Glomerular visceral epithelial cell (primary cell): Measurements from ENCODE around the gene ABR.
"Not testable (repeated sequence)": the region's sequence is repeated elsewhere in the genome, so short reads cannot be mapped to it uniquely, and the experiment has no call there.

Experiments used
- DNase-seq: peaks from one replicate; pipeline ENCODE4 v3.0.0-alpha.2; 2016; ENCODE audit errors: extremely low spot score

Gene ABR

DNA sequence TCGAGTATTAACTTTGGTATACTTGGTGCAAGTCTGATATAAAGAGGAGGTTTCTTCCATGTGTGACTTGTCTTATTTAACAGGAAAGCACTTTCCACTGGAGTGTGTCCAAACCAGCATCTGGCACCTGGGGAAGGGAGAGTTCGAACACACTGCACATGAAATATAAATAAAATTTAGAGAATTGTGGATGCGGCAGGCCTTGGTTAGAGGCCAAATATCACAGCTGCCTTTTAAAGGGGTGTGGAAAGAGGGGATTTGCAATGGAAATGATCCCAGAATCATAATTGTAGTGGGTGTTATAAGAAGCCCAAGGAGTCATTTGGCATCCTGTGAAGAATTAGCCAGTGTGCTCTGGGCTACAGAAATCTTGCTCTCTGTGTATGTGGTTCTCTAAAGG lies 195.9 kb downstream of the ABR start:
- no peak for DNase-seq

DNA sequence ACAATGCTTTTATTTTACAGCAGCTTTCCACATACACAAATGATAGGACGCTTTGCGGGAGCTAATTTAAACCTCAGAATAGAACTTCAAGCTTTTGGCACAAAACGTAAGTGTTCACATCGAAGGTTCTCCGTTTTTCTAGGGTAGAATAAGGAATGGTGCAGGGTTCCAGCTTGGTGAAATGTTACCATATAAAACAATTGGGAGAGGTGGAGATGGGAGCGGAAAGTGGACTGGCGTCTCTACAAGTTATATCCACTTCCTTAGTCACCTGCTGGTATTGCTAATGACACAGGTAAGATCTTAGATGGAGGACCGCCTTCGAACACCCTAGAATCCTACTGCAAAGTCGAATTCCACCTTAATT lies 198.5 kb downstream of the ABR start:
- DNase-seq = no peak

DNA sequence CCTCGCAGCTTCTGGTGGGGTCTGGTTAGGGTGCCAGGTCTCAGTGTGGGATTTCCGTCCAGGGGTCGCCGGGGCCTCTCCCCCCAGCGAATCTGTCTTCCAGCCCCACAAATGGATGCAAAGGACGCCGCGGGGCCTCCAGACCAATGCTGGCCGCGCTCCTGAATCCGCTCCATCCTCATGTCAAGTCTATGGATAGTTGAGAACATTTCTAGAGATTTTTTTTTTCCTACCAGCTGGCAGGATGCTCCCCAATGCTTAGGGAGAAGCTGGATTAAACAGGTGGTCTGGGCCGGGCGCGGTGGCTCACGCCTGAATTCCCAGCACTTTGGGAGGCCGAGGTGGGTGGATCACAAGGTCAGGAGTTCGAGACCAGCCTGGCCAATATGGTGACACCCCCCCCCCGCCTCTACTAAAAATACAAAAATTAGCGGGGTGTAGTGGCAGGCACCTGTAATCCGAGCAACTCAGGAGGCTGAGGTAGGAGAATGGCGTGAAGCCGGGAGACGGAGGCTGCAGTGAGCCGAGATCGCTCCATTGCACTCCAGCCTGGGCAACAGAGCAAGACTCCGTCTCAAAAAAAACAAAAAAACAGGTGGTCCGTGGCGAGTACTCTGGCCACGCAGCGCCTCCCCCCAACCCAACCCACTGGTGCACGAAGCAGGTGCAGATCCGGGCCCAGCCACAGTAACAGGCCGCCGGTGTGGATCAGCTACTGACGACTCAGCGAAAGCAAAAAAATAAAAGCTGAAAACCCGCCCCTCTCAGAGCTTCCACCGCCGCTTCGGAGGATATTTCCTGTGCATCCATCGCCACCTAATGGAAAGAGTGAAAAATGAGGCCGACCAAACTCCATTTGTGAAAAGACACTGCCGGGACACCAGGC lies 199.1 kb downstream of the ABR start:
- DNase-seq = peak; percentile 91

DNA sequence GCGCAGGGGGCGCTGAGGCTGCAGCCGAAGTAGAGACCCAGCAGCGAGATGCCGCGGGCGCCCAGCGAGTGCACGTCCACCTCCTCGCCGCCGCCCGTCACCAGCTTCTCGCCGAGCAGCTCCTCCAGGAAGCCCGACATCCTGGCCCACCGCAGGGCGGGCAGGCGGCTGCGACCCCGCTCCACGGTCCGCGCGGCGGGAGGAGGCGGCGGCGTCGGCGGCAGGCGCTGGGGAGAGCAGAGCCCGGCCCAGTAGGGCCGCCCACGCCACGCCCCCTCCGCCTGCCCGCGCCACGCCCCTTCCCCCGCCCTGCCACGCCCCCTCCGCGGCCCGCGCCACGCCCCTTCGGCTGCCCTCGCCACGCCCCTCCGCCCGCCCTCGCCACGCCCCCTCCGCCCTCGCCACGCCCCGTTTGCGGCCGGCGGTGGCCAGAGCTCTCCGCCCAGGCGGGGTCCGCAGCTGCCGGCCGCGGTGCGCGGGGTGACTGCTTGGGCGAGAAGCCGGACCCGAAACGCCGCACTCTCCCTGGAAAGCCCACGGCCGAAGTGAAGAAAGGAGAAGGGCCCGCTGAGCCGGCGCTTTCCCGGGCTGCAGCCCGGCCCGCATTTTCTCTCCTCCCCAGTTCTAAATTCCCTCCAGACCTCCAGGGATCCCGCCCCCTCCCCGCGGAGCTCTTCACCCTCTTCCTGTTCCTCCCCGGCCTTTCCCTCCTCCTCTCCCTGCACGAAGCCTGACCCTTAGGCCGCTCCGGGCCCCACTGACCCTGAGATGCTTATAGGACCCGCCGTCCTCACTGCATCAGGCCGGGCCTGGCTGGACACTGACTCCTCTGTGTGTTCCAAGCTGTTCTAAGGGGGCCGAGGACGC lies 200.0 kb downstream of the ABR start, which contains the start of gene NXN:
Gene NXN (minus strand): TSS at position 238 of the 867 bp plus-strand sequence.
- peak; percentile 87 for DNase-seq

DNA sequence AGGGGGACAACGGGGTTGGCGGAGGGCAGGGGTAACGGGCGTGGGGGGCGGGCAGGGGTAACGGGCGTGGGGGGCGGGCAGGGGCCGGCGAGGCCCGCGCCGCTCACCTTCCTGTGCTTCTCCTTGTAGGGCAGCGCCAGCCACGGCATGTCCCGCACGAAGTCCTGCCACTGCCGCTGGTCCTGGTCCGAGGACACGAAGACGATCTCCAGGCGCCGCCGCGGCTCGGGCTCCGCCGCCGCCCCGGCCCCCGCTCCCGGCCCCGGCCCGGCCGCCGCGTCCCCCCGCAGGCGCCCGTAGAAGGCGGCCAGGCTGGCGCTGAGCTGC lies 200.6 kb downstream of the ABR start:
- no peak for DNase-seq

DNA sequence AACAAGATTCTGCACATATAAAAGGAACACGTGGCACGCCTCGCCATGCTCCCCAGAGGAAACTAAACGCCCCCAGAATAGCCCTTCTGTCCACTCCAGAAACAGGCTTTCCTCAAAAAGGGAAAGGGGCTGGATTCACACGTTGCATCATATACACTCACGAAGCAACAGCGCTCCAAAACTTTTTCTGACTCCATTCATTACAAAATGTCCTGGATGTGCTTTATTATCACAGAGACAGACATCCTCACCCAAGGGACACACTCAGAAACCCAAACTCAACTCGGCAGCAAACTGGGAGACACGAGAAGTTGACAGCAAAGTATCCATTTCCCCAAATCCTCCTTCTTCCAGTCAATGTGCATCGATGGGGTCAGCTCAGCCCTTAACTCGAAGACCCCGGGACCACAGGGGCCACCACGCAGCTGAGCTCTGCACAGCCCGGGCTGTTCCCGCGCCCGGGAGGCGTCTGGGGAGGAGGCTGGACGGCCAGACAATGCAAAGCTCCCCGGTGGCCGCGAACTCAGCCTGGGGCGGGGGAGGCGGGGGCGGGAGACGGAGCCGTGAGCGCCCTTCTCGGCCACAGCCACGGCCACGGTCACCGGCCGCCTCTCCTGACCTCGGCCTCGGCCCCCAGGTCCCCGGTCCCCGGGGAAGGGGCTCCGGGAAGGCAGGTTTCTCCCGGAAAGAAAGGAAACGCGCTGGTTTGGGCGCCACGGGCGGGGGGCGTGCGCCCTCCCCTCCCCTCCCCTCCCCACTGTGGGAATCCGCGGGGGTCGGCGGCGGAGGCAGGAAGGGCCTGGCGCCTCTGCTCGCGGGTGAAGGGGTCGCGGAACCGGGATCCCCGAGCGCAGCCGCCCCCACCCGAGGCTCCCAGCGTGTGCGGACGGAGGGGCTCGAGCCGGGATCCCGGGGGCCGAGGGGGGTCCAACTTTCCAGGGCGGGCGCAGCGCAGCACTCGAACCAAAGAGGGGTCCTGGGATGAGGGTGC lies 201.4 kb downstream of the ABR start:
- peak; percentile 51 for DNase-seq

DNA sequence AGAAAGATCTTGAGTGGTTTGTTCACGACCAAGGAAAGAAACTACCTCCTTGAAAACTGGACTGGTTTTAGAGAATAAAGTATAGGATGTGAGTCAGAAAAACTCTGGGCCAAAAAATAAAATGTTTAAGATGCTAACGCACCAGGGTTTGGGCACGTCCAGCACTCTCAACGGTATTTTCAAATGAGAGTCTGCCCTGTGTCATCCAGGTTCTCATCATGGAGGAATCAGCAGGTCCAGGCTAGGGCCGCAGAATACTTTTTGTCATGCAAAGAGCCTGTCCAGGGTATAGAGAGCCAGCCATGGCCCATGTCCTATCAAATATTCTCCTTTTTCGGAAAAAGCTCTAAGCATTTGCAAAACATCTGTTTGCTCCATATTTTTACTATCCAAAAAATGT lies 202.6 kb downstream of the ABR start:
- DNase-seq = peak; percentile 34

DNA sequence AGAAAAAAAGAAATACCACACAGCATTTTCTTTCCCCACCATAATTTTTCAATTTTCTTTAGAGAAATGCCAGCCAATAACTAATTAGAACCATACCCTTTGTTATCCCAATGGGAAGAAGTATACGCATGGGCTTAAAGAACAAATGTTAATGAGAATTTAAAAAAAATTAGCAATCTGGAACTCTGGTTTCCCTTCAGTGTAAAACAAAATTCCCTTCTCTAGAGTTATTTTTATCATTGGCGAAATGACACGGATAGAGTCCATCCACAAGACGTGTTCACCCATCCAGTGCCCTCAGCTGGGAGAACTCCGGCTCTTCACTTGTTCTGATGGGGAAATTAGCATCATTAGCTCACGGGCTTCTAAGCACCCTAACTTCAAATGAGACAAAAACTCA lies 203.5 kb downstream of the ABR start:
- DNase-seq = no peak

DNA sequence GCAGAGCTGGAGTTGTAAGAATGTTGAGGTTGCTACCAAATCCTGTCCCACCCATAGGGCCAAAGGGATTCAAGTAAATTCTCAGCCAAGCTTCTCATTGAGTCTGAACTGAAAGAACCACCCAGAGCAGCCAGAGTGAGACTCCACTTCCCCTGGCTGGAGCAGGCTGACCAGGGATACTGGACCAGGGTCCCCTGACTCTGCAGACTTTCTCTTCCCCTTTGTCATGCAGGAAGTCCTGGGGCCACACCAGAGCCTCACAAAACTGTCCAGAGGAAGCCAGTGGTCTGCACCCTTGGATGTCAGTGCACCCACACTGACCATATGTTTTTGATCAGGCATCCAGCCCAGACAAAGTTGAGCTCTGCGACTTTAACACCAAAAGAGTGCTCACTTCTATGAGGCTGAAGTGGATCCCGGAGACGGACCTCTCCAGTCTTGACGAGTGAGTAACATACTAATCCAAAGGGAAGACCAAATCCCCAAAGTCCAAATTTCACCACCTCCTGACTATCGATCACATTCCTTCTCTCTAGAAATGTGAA lies 204.3 kb downstream of the ABR start:
- DNase-seq = no peak

DNA sequence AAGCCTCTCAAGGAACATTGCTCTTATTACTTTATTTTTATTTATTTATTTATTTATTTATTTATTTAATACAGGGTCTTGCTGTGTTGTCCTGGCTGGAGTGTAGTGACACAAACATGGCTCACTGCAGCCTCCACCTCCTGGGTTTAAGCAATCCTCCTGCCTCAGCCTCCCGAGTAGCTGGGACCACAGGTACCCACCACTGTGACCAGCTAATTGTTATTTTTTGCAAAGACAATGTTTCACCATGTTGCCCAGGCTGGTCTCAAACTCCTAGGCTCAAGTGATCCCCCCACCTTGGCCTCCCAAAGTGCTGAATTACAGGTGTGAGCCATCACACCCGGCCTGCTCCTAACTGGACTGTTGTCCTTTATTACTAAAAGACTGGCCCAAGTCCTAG lies 205.0 kb downstream of the ABR start:
- not testable (repeated sequence) for DNase-seq

DNA sequence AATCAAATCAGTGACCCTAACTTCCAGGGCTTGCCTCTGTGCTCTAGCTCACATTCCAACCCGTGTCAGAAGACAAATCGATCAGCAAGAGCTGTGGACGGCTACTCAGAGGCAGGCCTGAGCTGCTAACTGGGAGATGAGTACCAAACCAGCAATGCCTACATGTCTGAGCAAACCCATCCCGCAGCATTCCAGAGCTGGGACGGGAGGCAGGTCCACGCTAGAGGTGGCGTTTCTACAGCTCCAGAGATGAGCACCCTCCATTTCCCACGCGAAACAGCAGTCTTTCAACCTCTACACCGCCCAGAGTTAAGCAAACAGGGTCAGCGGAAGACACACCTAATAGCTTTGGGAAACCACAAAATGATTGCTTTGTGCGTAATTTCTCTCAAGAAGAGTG lies 206.7 kb downstream of the ABR start:
- DNase-seq = peak; percentile 30

DNA sequence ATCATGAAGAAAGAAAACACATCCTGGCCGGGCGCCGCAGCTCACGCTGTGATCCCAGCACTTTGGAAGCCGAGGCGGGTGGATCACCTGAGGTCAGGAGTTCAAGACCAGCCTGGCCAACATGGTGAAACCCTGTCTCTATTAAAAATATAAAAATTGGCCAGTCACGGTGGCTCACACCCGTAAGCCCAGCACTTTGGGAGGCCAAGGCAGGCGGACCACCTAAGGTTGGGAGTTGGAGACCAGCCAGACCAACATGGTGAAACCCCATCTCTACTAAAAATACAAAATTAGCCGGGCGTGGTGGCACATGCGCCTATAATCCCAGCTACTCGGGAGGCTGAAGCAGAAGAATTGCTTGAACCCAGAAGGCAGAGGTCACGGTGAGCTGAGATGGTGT lies 207.9 kb downstream of the ABR start:
- not testable (repeated sequence) for DNase-seq

DNA sequence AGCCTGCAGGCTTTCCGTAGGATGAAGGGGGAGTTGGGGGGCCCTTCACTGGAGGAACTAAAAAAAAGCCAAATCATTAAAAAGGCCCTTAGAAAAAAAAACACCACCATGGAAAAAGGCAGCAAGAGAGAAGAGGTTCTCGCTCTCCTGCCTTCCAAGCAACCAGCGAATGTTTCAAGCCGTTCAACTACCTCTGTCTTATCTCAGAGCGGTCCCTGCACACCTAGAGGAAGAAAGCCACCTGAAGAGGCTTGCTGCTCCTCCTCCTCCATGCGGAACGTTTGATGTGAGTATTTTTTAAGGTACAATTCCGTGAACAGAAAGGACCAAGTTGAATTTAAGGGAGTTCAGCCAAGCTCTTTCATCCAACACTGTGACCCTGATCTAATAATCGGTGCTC lies 209.4 kb downstream of the ABR start:
- DNase-seq = no peak

DNA sequence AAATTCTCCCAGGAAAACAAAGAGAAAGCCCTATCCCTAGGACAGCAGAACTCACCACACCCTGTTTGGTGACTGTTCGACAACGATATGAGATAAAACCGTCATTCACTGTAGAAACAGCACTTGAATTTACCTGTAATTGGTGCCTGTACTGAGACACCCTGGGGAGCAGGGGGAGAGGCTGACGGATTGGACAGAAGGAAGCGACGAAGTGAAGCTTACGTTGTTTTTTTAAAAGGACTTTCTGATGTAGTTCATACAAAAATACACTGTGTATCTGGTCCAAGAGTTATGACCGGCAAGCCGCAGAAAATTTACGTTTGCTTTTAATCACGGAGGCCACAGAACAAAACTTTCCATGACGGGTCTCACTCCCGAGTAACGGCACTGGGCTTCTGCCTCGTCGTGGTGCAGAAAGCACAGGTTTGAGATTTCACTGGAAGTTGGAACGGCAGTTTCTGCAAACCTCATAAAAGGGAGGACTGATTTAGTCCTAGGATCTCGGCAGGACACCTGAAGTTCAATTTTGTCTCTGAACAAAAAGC lies 209.9 kb downstream of the ABR start:
- no peak for DNase-seq

DNA sequence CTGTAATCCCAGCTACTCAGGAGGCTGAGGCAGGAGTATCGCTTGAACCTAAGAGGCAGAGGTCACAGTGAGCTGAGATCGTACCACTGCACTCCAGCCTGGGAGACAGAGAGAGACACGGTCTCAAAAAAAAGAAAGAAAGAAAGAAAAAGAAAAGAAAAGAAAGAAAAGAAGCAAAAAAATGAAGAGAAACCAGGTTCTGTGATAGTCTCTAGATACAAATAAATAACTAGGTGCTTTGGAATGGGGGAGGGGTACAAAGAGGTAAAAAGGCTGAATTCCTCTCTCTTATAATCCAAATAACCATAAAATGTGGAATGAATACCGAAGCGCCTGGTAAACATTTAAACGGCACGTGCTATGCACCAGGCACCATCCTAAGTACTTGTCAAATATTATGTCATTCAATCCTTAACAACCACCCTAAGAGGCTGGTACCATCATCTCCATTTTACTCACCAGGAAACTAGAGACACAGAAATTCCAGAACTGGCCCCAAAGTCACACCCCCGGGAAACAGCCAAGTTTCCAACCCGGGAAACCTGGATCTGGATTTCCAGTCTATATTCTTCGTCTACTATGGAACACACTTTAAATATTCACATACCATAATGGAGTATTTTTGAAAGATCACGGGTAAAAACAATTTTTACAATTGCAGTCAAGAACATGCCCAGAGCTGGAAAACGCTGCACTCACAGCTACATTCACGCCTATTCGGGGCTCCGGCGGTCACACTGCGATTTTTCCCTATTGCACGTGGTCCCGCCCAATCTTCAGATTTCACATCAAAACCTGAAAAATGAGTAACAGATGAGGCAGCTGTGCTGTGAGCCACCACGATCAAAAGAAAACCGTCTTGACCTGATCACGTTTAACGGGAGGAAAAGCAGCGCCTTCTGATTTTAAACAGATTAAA lies 210.7 kb downstream of the ABR start:
- no peak for DNase-seq

DNA sequence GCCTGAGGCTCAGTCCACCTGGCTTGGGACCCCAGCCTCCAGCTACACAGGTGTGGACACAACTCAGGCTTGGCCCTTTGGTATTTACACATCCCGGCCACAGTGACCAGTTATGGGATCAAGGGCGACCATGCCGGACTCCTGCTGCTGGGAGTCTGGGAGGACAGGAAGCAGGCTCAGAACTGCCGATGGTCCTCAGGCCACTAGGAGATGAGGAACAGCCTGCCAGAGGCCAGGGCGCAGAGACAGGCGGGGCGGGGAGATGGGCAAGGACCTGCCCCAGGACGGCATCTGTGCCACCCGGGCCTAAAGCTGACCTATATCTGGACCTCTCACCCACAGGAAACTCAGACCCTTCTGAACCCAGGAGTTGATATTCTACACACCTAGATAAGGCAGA lies 212.7 kb downstream of the ABR start:
- DNase-seq = no peak

DNA sequence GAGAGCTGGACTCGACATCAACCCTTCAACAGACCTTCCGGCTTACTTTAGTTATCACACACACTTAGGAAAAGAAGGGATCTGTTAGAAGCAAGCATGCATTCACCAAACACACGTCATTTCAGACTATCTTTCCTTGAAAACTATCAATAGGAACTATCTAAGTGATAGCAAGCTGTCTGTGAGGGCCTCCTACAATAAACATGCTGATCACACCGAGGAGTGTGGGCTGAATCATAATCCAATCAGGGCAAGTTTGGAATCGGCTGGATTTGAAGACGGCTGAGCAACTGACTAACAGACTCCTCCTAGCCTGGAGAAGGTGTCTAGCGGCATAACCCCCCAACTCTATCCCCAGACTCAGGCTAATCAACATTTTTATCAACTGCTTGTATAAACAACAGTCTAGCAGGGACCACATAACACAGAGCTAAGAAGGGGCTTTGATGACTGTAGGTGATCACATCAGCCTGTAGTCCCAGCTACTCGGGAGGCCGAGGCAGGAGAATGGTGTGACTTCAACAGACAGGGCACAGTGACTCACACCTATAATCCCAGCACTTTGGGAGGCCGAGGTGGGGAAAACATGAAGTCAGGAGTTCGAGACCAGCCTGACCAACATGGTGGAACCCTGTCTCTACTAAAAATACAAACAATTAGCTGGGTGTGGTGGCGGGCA lies 214.3 kb downstream of the ABR start:
- no peak for DNase-seq

DNA sequence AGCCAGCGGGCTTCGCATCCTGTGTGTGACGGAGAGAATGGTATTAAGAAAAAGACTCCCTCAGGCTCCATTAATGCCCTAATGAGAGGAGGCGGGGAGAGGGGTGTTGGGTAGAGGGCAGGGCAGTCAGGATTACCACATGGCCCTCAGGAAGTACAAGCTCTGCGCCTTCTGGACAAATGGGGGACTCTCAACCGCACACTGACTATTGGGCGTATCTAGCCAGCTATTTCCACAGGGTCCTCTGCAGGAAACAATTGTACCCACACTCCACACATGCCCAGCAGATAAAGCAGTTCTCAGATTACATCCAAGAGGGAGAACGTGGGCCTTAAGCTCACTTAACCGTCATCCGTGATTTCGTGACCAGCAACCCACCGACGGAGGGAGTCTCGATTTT lies 214.9 kb downstream of the ABR start:
- no peak for DNase-seq

DNA sequence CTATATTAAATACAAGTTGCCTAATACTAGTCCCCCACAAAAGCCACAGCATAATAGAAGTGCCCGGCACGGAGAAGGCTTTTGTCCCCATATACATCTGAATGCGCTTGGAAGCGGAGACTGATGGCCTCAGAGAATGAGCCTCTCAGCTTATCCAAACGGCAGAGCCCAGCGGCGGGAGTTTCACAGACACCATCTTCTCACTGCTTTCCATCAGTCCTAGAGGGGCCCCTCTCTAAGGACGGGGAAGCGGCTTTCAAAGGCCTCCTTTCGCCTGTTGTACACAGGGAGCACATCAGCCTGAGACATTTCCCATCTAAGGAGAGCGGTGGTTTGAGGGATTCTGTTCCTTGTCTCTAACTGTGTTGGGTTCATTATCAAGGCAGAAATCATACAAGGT lies 217.1 kb downstream of the ABR start:
- no peak for DNase-seq

DNA sequence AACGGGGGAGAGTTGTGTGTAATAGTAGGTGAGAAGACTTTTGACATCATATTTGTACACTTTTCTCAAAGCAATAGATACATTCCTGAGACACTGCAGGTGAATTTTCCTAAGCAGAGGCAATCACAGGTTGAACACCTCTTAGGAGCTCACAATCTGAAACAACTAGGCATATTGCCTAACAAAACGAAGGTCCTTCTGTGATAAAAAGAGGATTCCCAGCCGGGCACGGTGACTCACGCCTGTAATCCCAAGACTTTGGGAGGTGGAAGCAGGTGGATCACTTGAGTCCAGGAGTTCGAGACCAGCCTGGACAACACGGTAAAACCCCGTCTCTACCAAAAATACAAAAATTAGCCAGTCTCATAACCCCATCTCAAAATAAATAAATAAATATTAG lies 217.6 kb downstream of the ABR start:
- no peak for DNase-seq
